GM21717 (cell line): ENCODE results near the gene GXYLT1.
"Not testable (repeated sequence)": the region's sequence is repeated elsewhere in the genome, so short reads cannot be mapped to it uniquely, and the experiment has no call there.

Experiments used
- ATAC-seq: cut with Tn5 transposase; IDR thresholded peaks from one replicate; pipeline ENCODE4 v1.9.1; 2021; ENCODE audit warnings: mild to moderate bottlenecking, moderate library complexity; ENCODE audit not compliant: unreplicated experiment

Gene GXYLT1

GRCh38 chr12:42144408-42145196 is at the start of gene GXYLT1:
TSS of gene GXYLT1 (minus strand) at chr12:42144874. CDS start at chr12:42144646, 228 bp downstream.
- ATAC-seq = peak; percentile 95

GRCh38 chr12:42192686-42193085 is 48.0 kb upstream of the GXYLT1 start:
- no peak for ATAC-seq

DNA sequence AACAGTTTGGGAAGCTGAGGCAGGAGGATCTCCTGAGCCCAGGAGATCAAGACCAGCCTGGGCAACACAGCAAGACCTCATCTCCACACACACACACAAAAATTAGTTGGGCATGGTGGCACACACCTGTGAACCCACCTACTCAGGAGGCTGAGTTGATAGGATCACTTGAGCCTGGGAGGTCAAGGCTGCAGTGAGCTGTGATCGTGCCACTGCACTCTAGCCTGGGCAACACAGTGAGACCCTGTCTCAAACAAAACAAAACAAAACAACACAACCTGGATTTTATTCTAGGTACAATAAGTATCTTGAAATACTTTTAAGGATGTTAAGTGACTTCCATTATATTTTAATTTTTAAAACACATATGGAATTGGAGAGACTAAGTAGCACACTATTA is 47.6 kb upstream of the GXYLT1 start:
- ATAC-seq = no peak

- ATAC-seq = no peak
These were observed 45.7 kb upstream of the GXYLT1 start for GRCh38 chr12:42190376-42190775.

- not testable (repeated sequence) for ATAC-seq
These were observed 43.6 kb upstream of the GXYLT1 start for GRCh38 chr12:42188275-42188674.

DNA sequence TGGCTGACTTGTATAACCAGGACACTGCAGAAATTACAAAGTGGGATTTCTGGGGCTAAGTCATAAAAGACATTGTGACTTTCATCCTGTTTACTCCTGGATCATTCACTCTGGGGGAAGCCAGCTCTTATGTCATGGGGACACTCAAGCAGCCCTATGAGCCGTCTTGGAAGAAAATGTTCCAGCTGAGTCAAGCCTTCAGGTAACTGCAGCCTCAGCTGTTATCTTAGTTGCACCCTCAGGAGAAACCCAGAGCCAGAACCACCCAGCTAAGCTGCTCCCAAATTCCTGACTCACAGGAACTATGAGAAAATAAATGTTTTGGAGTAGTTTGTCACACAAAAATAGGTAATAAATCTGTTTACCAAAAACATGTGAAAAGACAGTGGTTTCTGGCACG is 43.1 kb upstream of the GXYLT1 start:
- ATAC-seq = no peak

DNA sequence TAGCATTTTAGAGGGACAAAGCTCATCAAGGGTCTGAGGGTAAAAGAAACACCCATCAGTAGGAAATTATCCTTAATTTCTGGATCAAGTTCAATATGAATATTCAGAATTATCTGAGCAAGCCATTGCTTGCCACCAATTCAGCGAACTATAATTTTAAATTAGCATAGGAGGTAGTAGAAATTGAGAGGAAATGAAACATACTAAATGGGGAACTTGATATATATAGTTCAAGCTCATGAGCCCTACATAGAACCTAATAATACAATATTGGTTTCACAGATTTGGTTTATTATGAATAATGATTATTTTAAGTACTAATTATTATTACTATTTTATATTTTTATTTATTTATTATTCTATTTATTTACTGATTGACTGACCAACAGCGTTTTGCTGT is 42.1 kb upstream of the GXYLT1 start:
- no peak for ATAC-seq

DNA sequence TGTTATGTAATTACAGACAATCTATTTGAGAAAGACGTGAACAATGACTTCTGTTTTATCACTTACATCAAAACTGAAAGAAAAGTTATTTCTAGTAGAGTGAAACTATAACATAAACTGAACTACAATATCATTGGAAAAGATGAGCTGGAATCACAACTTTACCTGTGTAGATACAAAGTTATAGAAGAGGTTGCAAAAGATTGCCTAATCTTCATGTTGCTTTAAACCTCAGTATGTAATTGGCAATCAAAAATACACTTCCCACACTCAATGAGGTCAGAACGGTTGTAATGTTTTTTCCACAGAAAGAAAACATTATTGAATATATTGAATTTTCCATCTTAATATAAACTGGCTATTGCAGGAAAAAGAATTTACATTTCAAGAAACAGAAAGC is 37.7 kb upstream of the GXYLT1 start:
- ATAC-seq = no peak

DNA sequence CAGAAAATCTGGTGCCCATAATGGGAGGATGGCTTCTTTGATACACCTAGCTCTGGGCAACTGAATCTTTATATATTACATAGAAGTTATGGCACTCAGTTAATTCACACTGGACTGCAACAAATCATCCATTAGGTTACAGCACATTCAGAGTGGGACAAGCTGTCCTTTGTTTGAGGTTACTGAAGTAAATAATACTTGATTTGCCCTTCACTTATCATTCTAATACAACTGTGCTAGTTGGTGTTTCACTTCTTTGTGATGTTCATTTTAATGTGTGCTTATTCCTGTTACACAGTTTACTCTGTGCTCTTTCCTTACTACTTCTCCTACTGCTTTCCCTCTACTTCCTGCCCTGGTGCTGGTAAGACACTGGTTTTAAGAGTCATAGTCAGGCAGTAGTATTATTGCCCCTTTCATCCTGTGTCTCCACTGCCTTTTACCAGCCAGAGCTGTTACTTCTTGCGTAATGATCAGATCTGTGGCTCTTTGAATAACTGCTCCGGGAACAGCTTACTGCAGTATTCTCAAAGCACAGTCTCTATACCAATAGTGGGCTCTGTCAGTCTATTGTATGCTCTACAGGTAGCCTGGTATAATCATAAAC is 36.4 kb upstream of the GXYLT1 start:
- ATAC-seq = no peak

- ATAC-seq = no peak
These were observed 33.4 kb upstream of the GXYLT1 start for GRCh38 chr12:42178101-42178500.

DNA sequence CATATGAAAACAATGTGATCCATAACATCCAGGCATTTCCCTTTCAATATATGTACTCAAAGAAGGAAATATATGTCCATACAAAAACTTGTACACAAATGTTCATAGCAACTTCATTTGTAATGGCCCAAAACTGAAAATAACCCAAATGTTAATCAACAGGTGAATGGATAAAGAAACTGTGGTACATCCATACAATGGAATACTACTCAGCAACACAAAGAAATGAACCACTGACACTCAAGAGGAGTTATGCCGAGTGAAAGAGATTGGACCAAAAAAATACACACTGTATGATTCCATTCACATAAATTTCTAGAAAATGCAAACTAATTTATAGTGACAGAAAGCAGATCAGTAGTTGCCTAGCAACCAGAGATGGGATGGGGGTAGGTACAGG is 30.3 kb upstream of the GXYLT1 start:
- ATAC-seq = no peak

- no peak for ATAC-seq
These were observed 29.4 kb upstream of the GXYLT1 start for GRCh38 chr12:42173961-42174521.

DNA sequence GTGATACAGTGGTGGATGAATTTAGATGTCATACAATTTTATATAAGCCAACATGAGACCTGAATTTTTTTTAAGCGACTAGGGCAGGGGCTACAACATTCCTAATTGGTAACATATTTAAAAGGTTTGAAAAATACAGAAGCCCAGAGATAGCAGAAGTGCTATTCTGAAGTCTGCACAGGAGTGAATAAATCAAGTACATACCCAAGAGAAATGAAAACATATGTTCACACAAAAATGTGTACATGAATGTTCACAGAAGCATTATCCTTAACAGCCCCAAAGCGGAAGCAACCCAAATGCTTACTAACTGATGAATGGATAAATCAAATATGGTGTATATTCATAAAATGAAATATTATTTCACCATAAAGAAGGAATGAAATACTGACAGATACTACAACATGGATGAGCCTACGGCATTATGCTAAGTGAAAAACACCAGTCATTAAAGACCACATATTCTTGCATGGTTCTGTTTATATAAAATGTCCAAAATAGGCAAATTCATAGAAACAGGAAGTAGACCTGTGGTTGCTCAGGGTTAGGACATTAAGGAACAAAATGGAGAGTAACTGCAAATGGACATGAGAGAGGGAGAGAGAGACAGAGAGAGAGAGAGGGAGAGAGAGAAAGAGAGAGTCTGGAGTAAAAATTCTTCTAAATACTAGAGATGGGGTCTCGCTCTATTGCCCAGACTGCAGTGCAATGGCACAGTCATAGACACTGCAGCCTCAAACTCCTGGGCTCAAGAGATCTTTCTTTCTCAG is 28.0 kb upstream of the GXYLT1 start:
- ATAC-seq = no peak

GRCh38 chr12:42167711-42168110 is 23.0 kb upstream of the GXYLT1 start:
- ATAC-seq = no peak

DNA sequence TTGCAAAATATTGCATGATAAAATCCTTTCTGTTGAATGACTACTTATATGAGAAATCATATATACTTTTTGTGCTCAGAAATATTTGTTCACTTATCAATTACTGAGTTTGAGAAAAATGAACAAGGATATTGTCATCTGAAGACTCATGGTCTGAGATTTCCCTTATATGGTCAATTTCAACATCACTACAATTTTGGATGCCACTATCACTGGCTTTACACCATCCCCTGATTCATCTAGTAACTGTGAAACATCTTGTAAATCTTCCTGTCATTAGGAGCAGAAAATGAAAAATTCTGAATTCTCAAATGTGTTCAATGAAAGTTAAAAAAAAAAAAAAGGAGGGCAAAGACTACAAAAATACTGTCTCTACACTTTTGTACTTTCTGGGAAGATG is 21.8 kb upstream of the GXYLT1 start:
- ATAC-seq = no peak

DNA sequence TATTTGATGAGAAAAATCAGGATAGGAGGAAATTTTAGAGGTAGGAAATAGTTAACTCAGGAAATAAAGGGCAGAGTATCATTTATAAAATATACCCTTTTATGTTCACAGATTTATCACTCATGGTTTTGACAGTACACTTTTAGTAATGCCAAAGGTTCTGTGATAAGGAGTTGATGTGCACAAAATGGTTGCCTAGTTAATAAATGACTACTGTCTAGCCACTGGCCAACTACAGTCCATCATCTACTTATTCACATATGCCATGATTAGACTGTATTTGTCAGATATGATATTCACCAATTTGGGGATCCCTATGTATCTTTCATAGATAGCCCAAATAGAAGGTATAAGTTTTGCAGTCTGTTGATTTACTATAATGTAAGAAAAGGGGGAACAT is 19.2 kb upstream of the GXYLT1 start:
- ATAC-seq = no peak

DNA sequence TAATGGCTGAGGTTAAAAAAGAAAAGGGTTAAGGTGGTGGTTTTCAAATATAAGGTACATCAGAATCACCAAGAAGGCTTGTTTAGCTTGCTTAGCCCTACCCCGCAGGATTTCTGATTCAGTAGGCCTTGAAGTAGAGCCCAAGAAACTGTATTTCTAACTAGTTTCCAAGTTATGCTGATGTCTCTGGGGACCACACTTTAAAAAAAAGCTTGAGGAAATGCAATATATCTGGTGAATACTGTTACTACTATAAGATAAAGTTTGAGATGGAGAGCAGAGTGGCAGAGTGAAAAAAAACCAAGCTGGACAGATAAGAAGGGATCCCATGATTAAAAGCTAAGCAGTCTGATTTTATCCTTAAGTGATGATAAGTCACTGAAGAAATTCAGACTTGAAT is 18.3 kb upstream of the GXYLT1 start:
- no peak for ATAC-seq

DNA sequence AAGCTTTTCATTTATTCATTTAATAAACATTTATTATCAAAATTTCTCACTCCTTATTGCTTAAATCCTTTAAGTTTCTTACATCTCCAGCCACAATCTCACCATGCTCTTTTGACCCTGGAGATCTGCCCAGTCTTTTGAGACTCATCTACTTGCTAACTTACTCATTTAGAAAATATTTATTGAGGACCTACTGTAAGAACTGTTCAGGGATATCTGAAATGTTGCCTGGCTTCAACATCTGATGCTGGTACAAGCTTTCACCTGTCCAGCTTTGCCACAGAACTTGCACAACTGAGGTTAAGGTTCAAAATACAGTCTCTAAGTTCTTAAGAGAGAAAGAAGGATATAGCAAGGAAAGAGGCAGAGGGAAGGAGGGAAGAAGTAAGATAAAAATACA is 17.5 kb upstream of the GXYLT1 start:
- no peak for ATAC-seq

DNA sequence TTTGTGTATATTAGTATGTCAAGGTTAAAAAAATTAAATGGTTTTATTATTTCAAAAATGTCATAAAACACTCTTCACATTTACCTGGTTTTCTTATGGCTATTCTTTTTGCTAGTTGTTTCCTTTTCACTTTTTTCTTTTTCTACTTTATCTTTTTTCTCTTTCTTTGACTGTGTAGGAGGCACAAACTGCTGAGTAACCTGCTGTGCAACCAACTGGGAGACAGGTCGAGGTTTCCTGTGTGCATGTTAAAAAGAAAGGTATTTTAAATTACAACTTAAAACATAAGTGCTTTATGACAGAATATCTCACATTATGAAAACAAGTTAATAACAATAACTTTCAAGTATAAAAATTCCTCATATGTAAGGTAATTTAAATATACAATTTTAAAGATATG is 16.9 kb upstream of the GXYLT1 start:
- no peak for ATAC-seq

DNA sequence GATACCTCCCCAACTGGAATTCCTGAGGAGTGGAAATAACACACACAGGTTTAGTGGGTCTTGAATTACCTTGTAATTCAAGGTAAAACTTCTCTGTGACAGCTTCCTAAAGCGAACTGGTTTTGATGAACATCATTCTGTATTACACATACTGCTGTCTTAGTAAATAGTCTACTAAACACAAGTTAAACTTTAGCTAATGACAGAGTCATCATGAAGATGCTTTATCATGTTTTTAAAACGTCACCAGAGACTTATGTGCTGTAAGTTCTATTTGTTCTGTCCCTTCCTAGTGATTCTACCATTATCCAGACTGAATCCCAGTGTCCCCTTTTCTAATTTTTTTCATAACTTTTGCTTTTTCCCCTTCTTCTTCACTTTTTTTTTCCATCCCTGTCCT is 11.6 kb upstream of the GXYLT1 start:
- no peak for ATAC-seq

DNA sequence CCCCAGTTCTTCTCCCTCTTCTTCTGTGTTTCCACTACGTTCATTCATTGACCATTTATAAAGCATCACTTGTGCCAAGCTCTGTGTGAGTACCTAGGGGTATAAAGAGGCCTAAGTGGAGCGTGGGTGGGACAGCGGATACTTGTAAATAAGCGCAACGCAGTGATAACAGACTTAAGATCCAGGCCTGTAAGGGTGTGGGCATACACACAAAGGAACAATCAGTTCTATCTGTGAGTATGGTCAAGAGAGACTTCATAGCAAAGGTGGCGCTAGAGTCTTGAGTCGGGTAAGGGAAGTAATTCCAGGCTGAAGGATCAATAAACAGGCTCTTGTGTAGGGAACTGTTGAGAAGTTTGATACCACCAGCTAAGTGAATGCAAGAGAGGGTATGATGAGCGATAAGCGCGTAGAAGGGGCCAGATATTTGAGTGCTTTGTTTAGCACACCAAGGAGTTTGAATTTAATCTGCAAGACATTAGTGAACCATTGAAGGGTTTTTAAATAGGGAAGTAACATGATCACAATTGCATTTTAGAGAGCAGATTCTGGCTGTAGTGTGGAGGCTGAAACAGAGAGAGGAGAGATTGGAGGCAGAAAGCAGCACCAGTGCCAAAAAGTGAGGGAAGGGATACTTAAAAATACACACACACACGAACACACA is 1.0 kb upstream of the GXYLT1 start:
- no peak for ATAC-seq
